Fibroblast of pulmonary artery (primary cell): Measurements from ENCODE around the gene CTIF.
A peak's percentile ranks its signal among the peaks of the same experiment; 100 is the strongest.

Experiments used
- DNase-seq: peaks from one replicate; pipeline ENCODE4 v3.0.0-alpha.2; 2010; ENCODE audit warnings: low read depth
- H3K4me3 ChIP-seq: replicated peaks from 2 replicates; pipeline ENCODE4 v1.5.1; 2011; ENCODE audit warnings: low read depth, mild to moderate bottlenecking, control low read depth, low read length, moderate library complexity
- TF ChIP-seq, protein P1 (sequence below): IDR thresholded peaks from 2 replicates; pipeline ENCODE4 v1.5.1; 2011; ENCODE audit warnings: mild to moderate bottlenecking, control low read depth, low read length, inconsistent platforms; ENCODE audit errors: missing control alignments

Gene CTIF

DNA sequence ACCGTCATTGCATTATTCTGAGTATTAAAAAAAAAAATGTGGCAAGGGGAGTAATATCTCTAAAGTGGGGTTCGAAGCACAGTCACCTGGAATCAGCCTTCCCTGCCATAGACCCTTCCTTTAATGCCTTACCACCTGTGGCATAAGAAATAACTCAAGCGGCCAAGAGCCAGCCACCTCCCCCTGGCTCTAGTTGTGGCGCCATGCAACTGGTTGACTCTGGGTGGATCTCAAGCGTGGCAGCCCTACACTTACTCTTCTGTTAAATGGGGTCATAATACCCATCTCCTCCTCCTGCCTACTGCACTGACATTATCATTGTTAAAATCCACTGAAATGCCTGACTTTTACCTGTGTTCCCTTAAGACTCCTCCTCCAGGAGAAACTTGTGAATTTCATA, 236.1 kb downstream of the CTIF start:
- no peak overlapping the region for H3K4me3 ChIP-seq
- TF ChIP-seq, protein P1, sequence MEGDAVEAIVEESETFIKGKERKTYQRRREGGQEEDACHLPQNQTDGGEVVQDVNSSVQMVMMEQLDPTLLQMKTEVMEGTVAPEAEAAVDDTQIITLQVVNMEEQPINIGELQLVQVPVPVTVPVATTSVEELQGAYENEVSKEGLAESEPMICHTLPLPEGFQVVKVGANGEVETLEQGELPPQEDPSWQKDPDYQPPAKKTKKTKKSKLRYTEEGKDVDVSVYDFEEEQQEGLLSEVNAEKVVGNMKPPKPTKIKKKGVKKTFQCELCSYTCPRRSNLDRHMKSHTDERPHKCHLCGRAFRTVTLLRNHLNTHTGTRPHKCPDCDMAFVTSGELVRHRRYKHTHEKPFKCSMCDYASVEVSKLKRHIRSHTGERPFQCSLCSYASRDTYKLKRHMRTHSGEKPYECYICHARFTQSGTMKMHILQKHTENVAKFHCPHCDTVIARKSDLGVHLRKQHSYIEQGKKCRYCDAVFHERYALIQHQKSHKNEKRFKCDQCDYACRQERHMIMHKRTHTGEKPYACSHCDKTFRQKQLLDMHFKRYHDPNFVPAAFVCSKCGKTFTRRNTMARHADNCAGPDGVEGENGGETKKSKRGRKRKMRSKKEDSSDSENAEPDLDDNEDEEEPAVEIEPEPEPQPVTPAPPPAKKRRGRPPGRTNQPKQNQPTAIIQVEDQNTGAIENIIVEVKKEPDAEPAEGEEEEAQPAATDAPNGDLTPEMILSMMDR: no peak
- DNase-seq: no peak

DNA sequence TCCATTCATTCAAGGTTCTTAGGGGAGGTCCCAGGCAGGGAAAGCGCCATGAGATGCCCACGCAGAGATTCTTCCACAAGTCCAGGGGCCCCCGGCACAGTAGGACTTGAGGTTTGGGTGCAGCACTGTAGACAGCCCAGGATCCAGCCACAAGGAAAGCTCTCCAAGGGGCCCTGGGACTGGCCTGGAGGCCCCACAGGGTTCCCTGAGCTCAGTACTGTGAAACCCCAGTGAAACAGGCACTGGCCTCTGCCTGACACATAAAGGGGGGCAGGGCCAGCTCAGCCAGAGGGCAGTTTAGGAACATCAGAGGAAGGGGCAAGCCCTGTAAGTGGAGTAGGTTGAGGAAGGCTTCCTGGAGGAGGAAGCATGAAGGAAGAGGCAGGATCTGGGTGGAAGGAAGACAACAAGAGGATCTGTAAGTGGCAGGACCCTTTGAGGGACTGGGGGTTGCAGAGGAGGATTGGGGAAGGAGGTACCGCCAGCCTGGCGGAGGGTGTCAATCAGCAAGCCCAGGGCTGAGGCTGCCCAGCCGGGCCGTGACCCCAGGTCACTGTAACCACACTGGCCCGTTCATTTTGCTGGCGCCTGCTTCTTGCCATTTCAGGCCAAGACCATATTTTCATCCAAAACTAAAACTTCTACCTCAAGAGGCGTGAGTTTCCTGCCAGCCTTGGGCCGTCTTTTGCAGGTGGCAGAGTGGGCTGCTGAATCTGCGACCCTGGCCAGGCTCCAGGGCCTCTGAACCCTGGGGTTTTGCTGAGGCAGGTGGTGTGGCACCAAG, 236.7 kb downstream of the CTIF start:
- no peak overlapping the region for H3K4me3 ChIP-seq
- no peak for DNase-seq
- TF ChIP-seq, protein P1: no peak

DNA sequence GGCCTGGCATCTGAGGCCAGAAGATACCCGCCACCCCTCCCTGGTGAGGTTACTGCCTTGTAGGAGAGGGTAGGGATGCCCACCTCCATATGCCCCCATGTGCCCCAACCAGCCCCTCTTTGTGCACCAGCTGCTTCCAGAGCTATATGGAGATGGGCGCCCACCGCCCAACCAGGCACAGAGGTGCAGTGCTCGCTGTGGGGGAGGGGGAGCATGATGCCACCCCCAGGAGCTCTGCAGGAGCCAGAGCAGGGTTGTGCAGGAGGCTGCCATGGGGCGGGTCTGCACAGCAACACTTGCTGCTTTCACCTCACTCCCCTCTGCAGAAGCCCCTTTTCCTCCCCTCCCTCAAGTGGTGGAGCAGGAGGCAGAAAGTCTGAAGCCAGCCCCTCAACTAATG, 237.3 kb downstream of the CTIF start:
- TF ChIP-seq, protein P1: no peak
- no peak overlapping the region for H3K4me3 ChIP-seq
- DNase-seq: no peak

DNA sequence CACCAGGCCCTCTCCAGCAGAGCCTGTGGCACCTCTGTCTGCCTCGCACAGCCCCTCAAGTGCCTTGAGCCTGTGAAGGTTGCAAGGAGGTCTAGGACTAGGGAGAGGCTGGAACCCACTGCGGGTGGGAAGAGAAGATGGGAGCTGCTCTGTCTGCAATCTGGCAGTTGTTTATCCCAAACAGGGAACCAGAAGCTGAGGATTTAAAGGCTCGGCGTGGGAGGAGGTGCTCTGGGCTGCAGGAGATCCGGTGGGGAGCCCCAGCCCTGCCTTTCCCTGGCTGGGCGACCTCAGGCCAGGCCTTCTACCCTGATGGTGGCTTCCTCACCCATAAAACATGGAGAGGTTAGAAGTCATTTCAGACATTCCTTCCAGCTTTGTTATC, 237.8 kb downstream of the CTIF start:
- no peak for DNase-seq
- H3K4me3 ChIP-seq: no peak overlapping the region
- TF ChIP-seq, protein P1: no peak

DNA sequence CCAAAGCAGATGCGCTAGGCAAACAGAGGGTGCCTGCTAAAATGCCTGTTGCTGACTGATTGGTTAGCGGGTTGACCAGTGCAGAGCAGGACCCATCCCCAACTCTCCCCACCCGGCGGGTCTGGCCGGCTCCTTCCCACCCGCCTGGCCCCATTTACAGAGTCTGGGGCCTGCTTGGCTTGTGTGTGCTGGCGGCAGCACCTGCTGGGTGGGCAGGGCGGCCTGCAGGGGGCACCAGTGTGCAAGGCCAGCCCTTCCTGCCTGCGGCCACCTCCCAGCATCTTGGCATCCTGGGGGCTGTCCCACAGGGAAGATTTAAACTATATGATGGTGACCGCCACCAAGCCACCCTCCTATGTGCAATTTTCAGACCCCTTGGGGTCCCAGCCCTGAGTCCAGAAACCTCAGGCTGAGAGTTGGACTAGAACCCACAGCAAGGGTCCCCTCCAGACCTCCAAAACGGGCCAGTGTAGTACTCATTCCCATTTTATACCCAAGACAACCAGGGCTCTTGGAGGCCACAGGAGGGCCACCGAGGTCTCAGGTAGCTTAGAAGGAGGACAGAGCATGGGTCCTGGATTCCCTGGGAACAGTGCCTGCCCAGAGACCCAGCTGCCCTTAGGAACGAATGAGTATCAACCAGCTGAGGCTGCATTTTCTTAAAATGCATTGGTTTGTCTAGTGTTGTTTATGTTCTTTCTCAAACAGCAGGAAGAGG, 238.4 kb downstream of the CTIF start:
- TF ChIP-seq, protein P1: peak; percentile 74
- peak; percentile 56 for DNase-seq
- H3K4me3 ChIP-seq: no peak overlapping the region

DNA sequence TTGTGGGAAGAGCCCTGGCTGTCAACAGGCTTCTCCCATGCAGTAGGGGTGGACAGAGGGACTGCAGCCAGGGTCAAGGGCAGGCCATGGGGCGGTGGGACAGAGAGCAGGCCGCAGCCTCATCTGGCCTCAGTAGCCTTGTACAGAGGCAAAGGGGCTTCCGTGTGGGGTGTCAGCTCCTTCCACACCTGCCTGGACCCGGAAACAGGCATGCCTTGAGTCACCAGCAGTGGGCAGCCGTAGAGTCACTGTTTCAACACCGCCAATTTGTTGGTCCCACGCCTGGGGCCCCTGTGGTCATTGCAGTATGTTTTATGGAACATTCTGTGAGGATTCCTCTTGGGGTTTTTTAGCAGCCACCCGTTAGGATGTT, 238.9 kb downstream of the CTIF start:
- TF ChIP-seq, protein P1: peak; percentile 45
- peak; percentile 48 for DNase-seq
- no peak overlapping the region for H3K4me3 ChIP-seq
